ENCODE measurements around the gene LUZP1. TPM values are rescaled to one million over a fixed set of nuclear protein-coding genes. Genes with fewer than 3 reads are reported as not detected.

LUZP1 gene
- total RNA-seq, 2 donors from 2014 or later, result 43.5 to 49.4 TPM

GRCh38 chr1:23090056-23090455 lies 78.6 kb downstream of the LUZP1 start:
- 91 to 100% methylated on average over 1 of the region's 1 CpG for WGBS, 2 experiments (ENCODE audit: insufficient coverage in 1 of 2, insufficient read length in 1 of 2)
- Mint-ChIP-seq H3K4me3 (no peak overlapping the region), H3K4me1 (no peaks in the 10 kb centered on the region), H3K27me3 (ENCODE audit: insufficient read depth) (no peaks in the 10 kb centered on the region), H3K27ac (no peak overlapping the region), H3K9me3 (no peaks in the 10 kb centered on the region), H3K36me3 (ENCODE audit: low read depth) (peaks cover 80% of the 10 kb centered on the region)
- H3K27ac ChIP-seq (ENCODE audit: low read depth, low read length), result no peak overlapping the region
- no peak for TF ChIP-seq CTCF (conservative IDR thresholded peaks at IDR 0.05)
- no peaks in the 10 kb centered on the region for H3K9me3 ChIP-seq (ENCODE audit: control insufficient read depth, low read length)
- no peak overlapping the region for H3K4me3 ChIP-seq (ENCODE audit: low read length)
- no peak for DNase-seq
- no peak overlapping the region for H3K9ac ChIP-seq (ENCODE audit: extremely low read depth, low read length, poor library complexity, severe bottlenecking)
- peaks cover 93% of the 10 kb centered on the region for H3K36me3 ChIP-seq (ENCODE audit: control insufficient read depth, insufficient read depth, low read length)
- H3K4me1 ChIP-seq (ENCODE audit: control insufficient read depth, insufficient read depth, low read length), result no peaks in the 10 kb centered on the region
- no peaks in the 10 kb centered on the region for H3K27me3 ChIP-seq (ENCODE audit: control insufficient read depth, insufficient read depth, low read length, poor library complexity, severe bottlenecking)

- Mint-ChIP-seq H3K9me3 (no peaks in the 10 kb centered on the region), H3K36me3 (ENCODE audit: low read depth) (peaks cover 86% of the 10 kb centered on the region), H3K4me1 (no peaks in the 10 kb centered on the region), H3K4me3 (no peak overlapping the region), H3K27ac (peak overlapping the region; percentile 56), H3K27me3 (ENCODE audit: insufficient read depth) (no peaks in the 10 kb centered on the region)
- no peaks in the 10 kb centered on the region for H3K27me3 ChIP-seq (ENCODE audit: control insufficient read depth, insufficient read depth, low read length, poor library complexity, severe bottlenecking)
- no peak overlapping the region for H3K4me3 ChIP-seq (ENCODE audit: low read length)
- no peak for DNase-seq
- H3K4me1 ChIP-seq (ENCODE audit: control insufficient read depth, insufficient read depth, low read length), result no peaks in the 10 kb centered on the region
- no peak overlapping the region for H3K27ac ChIP-seq (ENCODE audit: low read depth, low read length)
- H3K36me3 ChIP-seq (ENCODE audit: control insufficient read depth, insufficient read depth, low read length), result peaks cover 89% of the 10 kb centered on the region
- no peak for TF ChIP-seq CTCF (conservative IDR thresholded peaks at IDR 0.05)
- H3K9ac ChIP-seq (ENCODE audit: extremely low read depth, low read length, poor library complexity, severe bottlenecking), result no peak overlapping the region
- 89 to 100% methylated on average over 2 of the region's 2 CpGs for WGBS, 2 experiments (ENCODE audit: insufficient coverage in 1 of 2, insufficient read length in 1 of 2)
- H3K9me3 ChIP-seq (ENCODE audit: control insufficient read depth, low read length), result no peaks in the 10 kb centered on the region
Measured at GRCh38 chr1:23088027-23088426, 80.6 kb downstream of the LUZP1 start.

- no peaks in the 10 kb centered on the region for H3K27me3 ChIP-seq (ENCODE audit: control insufficient read depth, insufficient read depth, low read length, poor library complexity, severe bottlenecking)
- no peaks in the 10 kb centered on the region for H3K9me3 Mint-ChIP-seq
- H3K9me3 ChIP-seq (ENCODE audit: control insufficient read depth, low read length), result no peaks in the 10 kb centered on the region
- TF ChIP-seq CTCF (conservative IDR thresholded peaks at IDR 0.05), result no peak
- H3K27me3 Mint-ChIP-seq (ENCODE audit: insufficient read depth), result no peaks in the 10 kb centered on the region
- 96% methylated on average over 3 of the region's 3 CpGs; no CpG with 5 or more reads in 1 of the 2 experiments for WGBS, 2 experiments (ENCODE audit: insufficient coverage in 1 of 2, insufficient read length in 1 of 2)
- no peaks in the 10 kb centered on the region for H3K4me1 ChIP-seq (ENCODE audit: control insufficient read depth, insufficient read depth, low read length)
- no peak overlapping the region for H3K9ac ChIP-seq (ENCODE audit: extremely low read depth, low read length, poor library complexity, severe bottlenecking)
- no peak overlapping the region for H3K27ac Mint-ChIP-seq
- no peaks in the 10 kb centered on the region for H3K4me1 Mint-ChIP-seq
- no peak overlapping the region for H3K4me3 ChIP-seq (ENCODE audit: low read length)
- H3K4me3 Mint-ChIP-seq, result no peak overlapping the region
- peaks cover 86% of the 10 kb centered on the region for H3K36me3 Mint-ChIP-seq (ENCODE audit: low read depth)
- H3K36me3 ChIP-seq (ENCODE audit: control insufficient read depth, insufficient read depth, low read length), result peaks cover 89% of the 10 kb centered on the region
- H3K27ac ChIP-seq (ENCODE audit: low read depth, low read length), result peak overlapping the region; percentile 12
- no peak for DNase-seq
Measured at GRCh38 chr1:23085696-23086095, 83.0 kb downstream of the LUZP1 start.
